ENCODE results near the gene COQ3.

The COQ3 gene

GRCh38 chr6:99416892-99417767 lies 23.1 kb upstream of the COQ3 start:
- H3K9me3 ChIP-seq (ENCODE audit: low read length), result no peaks in the 10 kb centered on the region
- no peak overlapping the region for H3K9ac ChIP-seq (ENCODE audit: low read length)
- no peaks in the 10 kb centered on the region for H3K27me3 ChIP-seq (ENCODE audit: control insufficient read depth in 1 of 2, insufficient read depth in 2 of 2, low read length in 2 of 2)
- H3K4me3 ChIP-seq (ENCODE audit: low read depth in 1 of 2, low read length in 2 of 2), result no peak overlapping the region
- peaks cover 42% of the 10 kb centered on the region for H3K4me1 ChIP-seq (ENCODE audit: insufficient read depth, low read length)
- peaks cover 8% of the 10 kb centered on the region for H3K36me3 ChIP-seq (ENCODE audit: insufficient read depth, low read length)
- no peak overlapping the region for H3K27ac ChIP-seq (ENCODE audit: low read depth, low read length)

DNA sequence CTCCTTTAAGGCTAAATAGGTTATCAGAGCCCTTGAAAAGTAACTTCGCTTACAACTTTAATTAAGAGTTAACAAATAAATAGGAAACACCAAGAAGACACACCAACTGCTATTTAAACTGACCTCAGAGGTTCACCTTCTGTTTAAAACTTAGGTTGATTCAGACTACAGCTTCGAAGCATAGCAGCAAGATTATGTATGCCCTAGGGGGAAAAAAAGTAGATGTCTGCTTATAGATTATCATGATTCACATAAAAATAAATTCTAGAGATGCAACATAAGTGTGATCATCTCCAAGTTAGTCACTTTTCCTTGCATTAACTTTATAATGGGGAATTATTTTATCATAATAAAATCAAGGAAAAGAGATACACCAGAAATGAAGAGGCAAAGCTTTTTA lies 22.2 kb upstream of the COQ3 start:
- H3K27me3 ChIP-seq (ENCODE audit: control insufficient read depth in 1 of 2, insufficient read depth in 2 of 2, low read length in 2 of 2), result no peaks in the 10 kb centered on the region
- no peak overlapping the region for H3K27ac ChIP-seq (ENCODE audit: low read depth, low read length)
- no peak overlapping the region for H3K9ac ChIP-seq (ENCODE audit: low read length)
- H3K4me3 ChIP-seq (ENCODE audit: low read depth in 1 of 2, low read length in 2 of 2), result no peak overlapping the region
- H3K9me3 ChIP-seq (ENCODE audit: low read length), result no peaks in the 10 kb centered on the region
- H3K4me1 ChIP-seq (ENCODE audit: insufficient read depth, low read length), result peaks cover 37% of the 10 kb centered on the region
- peaks cover 14% of the 10 kb centered on the region for H3K36me3 ChIP-seq (ENCODE audit: insufficient read depth, low read length)

DNA sequence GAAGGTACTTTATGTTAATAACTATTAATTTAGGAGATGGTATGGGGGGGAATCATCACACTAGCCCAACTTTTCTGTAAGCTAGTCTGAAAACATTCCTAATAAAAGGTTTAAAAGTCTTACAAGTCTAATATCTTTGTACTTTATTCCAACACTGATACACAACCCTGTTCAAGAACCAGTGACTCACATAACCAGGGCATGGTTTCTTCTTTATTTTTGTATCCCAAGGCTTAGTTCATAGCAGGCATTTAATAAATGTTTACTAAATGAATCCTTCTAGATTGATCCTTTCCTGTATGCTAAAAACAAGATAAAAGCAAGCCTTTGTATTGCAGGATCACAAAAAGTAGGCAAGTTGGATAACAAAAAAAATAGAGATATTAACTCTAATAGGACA lies 21.5 kb upstream of the COQ3 start:
- Histone ChIP-seq H3K9ac (ENCODE audit: low read length) (no peak overlapping the region), H3K4me1 (ENCODE audit: insufficient read depth, low read length) (peaks cover 32% of the 10 kb centered on the region), H3K36me3 (ENCODE audit: insufficient read depth, low read length) (peaks cover 14% of the 10 kb centered on the region), H3K27ac (ENCODE audit: low read depth, low read length) (no peak overlapping the region), H3K9me3 (ENCODE audit: low read length) (no peaks in the 10 kb centered on the region), H3K4me3 (ENCODE audit: low read depth in 1 of 2, low read length in 2 of 2) (no peak overlapping the region), H3K27me3 (ENCODE audit: control insufficient read depth in 1 of 2, insufficient read depth in 2 of 2, low read length in 2 of 2) (no peaks in the 10 kb centered on the region)

DNA sequence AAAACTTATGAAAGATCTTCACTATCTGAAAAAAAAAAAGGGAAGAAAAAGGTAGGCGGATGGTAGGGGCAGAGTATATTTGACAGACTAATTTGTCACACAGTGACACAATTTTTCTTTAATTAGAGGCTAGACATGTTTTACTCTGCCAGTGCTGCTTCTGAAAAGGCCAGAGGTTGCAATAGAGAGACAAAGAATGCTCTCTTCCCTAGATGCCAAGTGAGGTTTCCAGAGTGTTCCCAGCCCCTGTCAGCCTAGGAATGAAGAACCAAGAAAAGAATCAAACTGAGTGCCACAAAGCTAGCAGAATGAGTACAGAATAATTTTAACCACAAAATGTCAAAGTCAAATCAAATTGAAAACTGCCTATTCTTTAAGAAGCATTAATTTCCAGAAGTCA lies 18.1 kb upstream of the COQ3 start:
- no peaks in the 10 kb centered on the region for H3K27me3 ChIP-seq (ENCODE audit: control insufficient read depth in 1 of 2, insufficient read depth in 2 of 2, low read length in 2 of 2)
- H3K9me3 ChIP-seq (ENCODE audit: low read length), result no peaks in the 10 kb centered on the region
- H3K9ac ChIP-seq (ENCODE audit: low read length), result no peak overlapping the region
- H3K36me3 ChIP-seq (ENCODE audit: insufficient read depth, low read length), result peaks cover 36% of the 10 kb centered on the region
- H3K27ac ChIP-seq (ENCODE audit: low read depth, low read length), result no peak overlapping the region
- H3K4me3 ChIP-seq (ENCODE audit: low read depth in 1 of 2, low read length in 2 of 2), result no peak overlapping the region
- peaks cover 24% of the 10 kb centered on the region for H3K4me1 ChIP-seq (ENCODE audit: insufficient read depth, low read length)

- Histone ChIP-seq H3K9me3 (ENCODE audit: low read length) (no peaks in the 10 kb centered on the region), H3K4me3 (ENCODE audit: low read depth in 1 of 2, low read length in 2 of 2) (no peak overlapping the region), H3K36me3 (ENCODE audit: insufficient read depth, low read length) (peaks cover 48% of the 10 kb centered on the region), H3K9ac (ENCODE audit: low read length) (no peak overlapping the region), H3K4me1 (ENCODE audit: insufficient read depth, low read length) (peaks cover 10% of the 10 kb centered on the region), H3K27ac (ENCODE audit: low read depth, low read length) (no peak overlapping the region), H3K27me3 (ENCODE audit: control insufficient read depth in 1 of 2, insufficient read depth in 2 of 2, low read length in 2 of 2) (no peaks in the 10 kb centered on the region)
These were observed 15.7 kb upstream of the COQ3 start for GRCh38 chr6:99409672-99410071.

GRCh38 chr6:99407076-99407475 lies 13.1 kb upstream of the COQ3 start:
- Histone ChIP-seq H3K36me3 (ENCODE audit: insufficient read depth, low read length) (peaks cover 70% of the 10 kb centered on the region), H3K4me1 (ENCODE audit: insufficient read depth, low read length) (peaks cover 4% of the 10 kb centered on the region), H3K9ac (ENCODE audit: low read length) (no peak overlapping the region), H3K27me3 (ENCODE audit: control insufficient read depth in 1 of 2, insufficient read depth in 2 of 2, low read length in 2 of 2) (no peaks in the 10 kb centered on the region), H3K4me3 (ENCODE audit: low read depth in 1 of 2, low read length in 2 of 2) (no peak overlapping the region), H3K27ac (ENCODE audit: low read depth, low read length) (no peak overlapping the region), H3K9me3 (ENCODE audit: low read length) (no peaks in the 10 kb centered on the region)

DNA sequence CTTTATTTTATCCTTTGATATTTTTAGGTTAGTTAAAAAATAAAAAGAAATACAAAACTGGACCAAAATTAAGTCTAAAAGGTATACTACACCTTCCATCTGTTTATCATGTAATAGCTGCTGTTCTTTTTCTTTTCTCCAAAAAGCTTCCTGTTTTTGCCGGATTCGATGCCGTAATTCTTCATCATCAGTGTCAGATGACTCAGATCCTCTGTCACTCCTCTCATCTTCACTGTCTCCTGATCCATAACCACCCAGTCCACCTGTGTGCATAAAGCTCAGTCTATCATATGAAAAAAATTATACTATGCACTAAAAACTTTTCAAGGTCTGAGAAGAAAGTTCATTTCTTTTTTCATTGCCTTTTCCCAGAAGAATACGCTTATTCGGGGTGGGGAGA lies 8.5 kb upstream of the COQ3 start:
- H3K9me3 ChIP-seq (ENCODE audit: low read length), result no peaks in the 10 kb centered on the region
- H3K4me1 ChIP-seq (ENCODE audit: insufficient read depth, low read length), result no peaks in the 10 kb centered on the region
- no peak overlapping the region for H3K9ac ChIP-seq (ENCODE audit: low read length)
- no peak overlapping the region for H3K27ac ChIP-seq (ENCODE audit: low read depth, low read length)
- H3K4me3 ChIP-seq (ENCODE audit: low read depth in 1 of 2, low read length in 2 of 2), result no peak overlapping the region
- no peaks in the 10 kb centered on the region for H3K27me3 ChIP-seq (ENCODE audit: control insufficient read depth in 1 of 2, insufficient read depth in 2 of 2, low read length in 2 of 2)
- peaks cover 65% of the 10 kb centered on the region for H3K36me3 ChIP-seq (ENCODE audit: insufficient read depth, low read length)

DNA sequence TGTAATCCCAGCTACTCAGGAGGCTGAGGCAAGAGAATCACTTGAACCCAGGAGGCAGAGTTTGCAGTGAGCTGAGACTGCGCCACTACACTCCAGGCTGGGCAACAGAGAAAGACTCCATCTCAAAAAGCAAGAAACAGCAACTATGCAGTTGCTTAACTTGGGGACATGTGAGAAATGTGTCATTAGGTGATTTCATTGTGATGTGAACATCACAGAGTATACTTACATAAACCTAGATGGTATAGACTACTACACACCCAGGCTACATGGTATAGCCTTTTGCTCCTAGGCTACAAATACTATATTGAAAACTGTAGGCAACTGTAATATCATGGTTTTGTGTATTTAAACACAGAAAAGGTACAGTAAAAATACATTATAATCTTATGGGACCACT lies 3.3 kb upstream of the COQ3 start:
- no peak overlapping the region for H3K27ac ChIP-seq (ENCODE audit: low read depth, low read length)
- H3K9me3 ChIP-seq (ENCODE audit: low read length), result no peaks in the 10 kb centered on the region
- no peaks in the 10 kb centered on the region for H3K27me3 ChIP-seq (ENCODE audit: control insufficient read depth in 1 of 2, insufficient read depth in 2 of 2, low read length in 2 of 2)
- H3K36me3 ChIP-seq (ENCODE audit: insufficient read depth, low read length), result peaks cover 21% of the 10 kb centered on the region
- no peak overlapping the region for H3K4me3 ChIP-seq (ENCODE audit: low read depth in 1 of 2, low read length in 2 of 2)
- H3K4me1 ChIP-seq (ENCODE audit: insufficient read depth, low read length), result peaks cover 5% of the 10 kb centered on the region
- H3K9ac ChIP-seq (ENCODE audit: low read length), result no peak overlapping the region

DNA sequence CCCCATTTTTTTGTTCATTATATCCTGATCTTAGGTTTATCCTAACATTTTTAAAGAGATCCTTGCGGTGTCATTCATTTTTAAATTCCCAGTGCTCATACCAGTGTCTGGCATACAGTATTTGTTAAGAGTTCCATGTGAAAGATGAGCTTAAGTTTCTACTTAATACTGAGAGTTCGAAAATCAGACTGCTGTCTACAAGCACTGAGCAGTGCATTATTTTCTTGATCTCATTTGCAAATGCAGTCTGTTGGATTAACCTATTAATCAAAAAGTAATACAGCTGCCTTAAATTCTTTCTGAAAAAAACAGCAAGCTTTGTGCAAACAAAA lies 663 bp downstream of the COQ3 start:
- Histone ChIP-seq H3K36me3 (ENCODE audit: insufficient read depth, low read length) (peaks cover 7% of the 10 kb centered on the region), H3K4me3 (ENCODE audit: low read depth in 1 of 2, low read length in 2 of 2) (peak overlapping the region; percentile 80 to 88), H3K27me3 (ENCODE audit: control insufficient read depth in 1 of 2, insufficient read depth in 2 of 2, low read length in 2 of 2) (no peaks in the 10 kb centered on the region), H3K9me3 (ENCODE audit: low read length) (no peaks in the 10 kb centered on the region), H3K9ac (ENCODE audit: low read length) (peak overlapping the region; percentile 60), H3K4me1 (ENCODE audit: insufficient read depth, low read length) (peaks cover 5% of the 10 kb centered on the region), H3K27ac (ENCODE audit: low read depth, low read length) (peak overlapping the region; percentile 87)

- H3K4me1 ChIP-seq (ENCODE audit: insufficient read depth, low read length), result peaks cover 5% of the 10 kb centered on the region
- no peak overlapping the region for H3K9ac ChIP-seq (ENCODE audit: low read length)
- H3K27ac ChIP-seq (ENCODE audit: low read depth, low read length), result no peak overlapping the region
- no peaks in the 10 kb centered on the region for H3K9me3 ChIP-seq (ENCODE audit: low read length)
- no peaks in the 10 kb centered on the region for H3K36me3 ChIP-seq (ENCODE audit: insufficient read depth, low read length)
- H3K4me3 ChIP-seq (ENCODE audit: low read depth in 1 of 2, low read length in 2 of 2), result no peak overlapping the region
- no peaks in the 10 kb centered on the region for H3K27me3 ChIP-seq (ENCODE audit: control insufficient read depth in 1 of 2, insufficient read depth in 2 of 2, low read length in 2 of 2)
These were observed 3.1 kb downstream of the COQ3 start for GRCh38 chr6:99390896-99391295.

DNA sequence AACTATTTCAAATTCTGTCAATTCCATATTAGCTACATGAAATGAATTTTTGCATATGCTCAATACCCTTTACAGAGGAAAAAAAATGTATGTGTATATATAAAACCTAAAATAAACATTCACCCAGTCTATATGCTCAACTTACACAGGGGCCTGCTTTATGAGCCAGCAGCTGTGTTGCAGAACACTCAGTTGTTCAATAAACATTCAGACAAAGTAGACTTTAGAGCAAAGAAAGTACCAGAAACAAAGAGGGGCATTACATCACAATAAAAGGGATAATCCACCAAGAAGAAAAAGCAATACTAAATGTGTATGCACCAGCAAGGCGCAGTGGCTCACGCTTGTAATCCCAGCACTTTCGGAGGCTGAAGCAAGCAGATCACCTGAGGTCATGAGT lies 9.5 kb downstream of the COQ3 start:
- H3K36me3 ChIP-seq (ENCODE audit: insufficient read depth, low read length), result no peaks in the 10 kb centered on the region
- H3K9me3 ChIP-seq (ENCODE audit: low read length), result no peaks in the 10 kb centered on the region
- no peak overlapping the region for H3K27ac ChIP-seq (ENCODE audit: low read depth, low read length)
- no peaks in the 10 kb centered on the region for H3K27me3 ChIP-seq (ENCODE audit: control insufficient read depth in 1 of 2, insufficient read depth in 2 of 2, low read length in 2 of 2)
- H3K4me3 ChIP-seq (ENCODE audit: low read depth in 1 of 2, low read length in 2 of 2), result no peak overlapping the region
- no peaks in the 10 kb centered on the region for H3K4me1 ChIP-seq (ENCODE audit: insufficient read depth, low read length)
- no peak overlapping the region for H3K9ac ChIP-seq (ENCODE audit: low read length)

GRCh38 chr6:99378636-99379035 lies 15.4 kb downstream of the COQ3 start:
- Histone ChIP-seq H3K4me3 (ENCODE audit: low read depth in 1 of 2, low read length in 2 of 2) (no peak overlapping the region), H3K27ac (ENCODE audit: low read depth, low read length) (no peak overlapping the region), H3K9ac (ENCODE audit: low read length) (no peak overlapping the region), H3K36me3 (ENCODE audit: insufficient read depth, low read length) (no peaks in the 10 kb centered on the region), H3K9me3 (ENCODE audit: low read length) (no peaks in the 10 kb centered on the region), H3K4me1 (ENCODE audit: insufficient read depth, low read length) (no peaks in the 10 kb centered on the region), H3K27me3 (ENCODE audit: control insufficient read depth in 1 of 2, insufficient read depth in 2 of 2, low read length in 2 of 2) (no peaks in the 10 kb centered on the region)

Measured in muscle layer of colon (tissue), 2 donors.